CD4-positive, alpha-beta T cell treated with Interleukin-15 for 4 hours (primary cell): Measurements from ENCODE around the gene FCN1.

ENCODE experiments used
- DNase-seq: peaks from one replicate; pipeline ENCODE4 v3.0.0-alpha.2; 2020; ENCODE audit warnings: low spot score

Gene FCN1

DNA sequence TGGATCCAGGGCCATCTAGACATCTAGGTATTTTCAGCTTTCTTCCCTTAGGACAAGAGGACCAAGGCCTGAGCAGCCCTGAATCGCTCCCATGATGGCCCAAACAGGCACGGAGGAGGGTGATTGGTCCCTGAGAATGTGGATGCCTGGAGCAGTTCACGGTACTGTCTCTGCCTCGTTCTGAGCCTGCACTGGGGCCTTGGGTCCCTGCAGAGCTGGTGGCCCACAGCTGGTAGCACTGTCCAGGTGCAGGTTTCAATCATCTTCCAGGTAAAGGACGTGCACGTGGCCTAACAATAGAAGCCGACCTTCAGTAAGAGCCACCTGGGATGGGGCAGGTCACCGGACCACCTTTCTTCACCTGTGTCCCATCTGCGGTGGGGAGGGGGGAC is 19.4 kb upstream of the FCN1 start:
- DNase-seq: no peak

DNA sequence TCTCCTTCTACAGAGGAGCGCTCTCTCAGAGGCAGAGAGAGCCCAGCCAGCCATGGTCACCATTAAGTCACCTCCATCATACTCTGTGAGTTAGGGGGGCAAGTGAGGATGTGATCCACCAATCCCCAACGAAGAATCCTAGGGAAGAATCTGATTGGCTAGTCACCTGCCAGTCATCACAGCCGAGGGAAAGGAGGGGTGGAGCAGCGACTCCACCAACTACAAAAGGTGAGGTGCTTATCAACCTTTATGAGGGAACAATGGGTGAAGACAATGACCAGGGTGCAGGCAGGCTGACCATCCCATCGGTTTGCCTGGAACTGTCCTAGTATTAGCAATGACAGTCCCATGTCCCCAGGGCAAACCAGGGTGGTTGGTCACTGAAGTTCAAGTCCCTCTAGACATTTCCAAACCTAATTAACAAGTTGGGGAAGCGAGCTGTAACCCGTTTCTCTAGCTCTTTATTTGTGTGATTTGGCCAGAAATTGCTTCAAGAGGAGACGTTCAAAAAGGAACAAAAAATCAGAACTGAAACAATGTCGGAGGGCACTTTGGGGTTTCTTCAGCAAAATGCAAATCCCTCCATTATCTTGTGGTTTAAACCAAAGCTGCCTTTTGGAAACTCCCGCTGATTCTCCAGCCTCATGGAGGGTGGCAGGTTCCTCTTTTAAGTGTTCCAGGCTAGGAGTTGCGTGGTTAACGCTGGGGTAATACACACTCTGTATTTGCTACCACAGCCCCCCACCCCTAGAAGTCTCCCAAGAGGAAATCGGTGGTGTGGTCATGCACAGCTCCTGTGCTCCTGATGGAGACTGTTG is 18.8 kb upstream of the FCN1 start:
- no peak for DNase-seq

DNA sequence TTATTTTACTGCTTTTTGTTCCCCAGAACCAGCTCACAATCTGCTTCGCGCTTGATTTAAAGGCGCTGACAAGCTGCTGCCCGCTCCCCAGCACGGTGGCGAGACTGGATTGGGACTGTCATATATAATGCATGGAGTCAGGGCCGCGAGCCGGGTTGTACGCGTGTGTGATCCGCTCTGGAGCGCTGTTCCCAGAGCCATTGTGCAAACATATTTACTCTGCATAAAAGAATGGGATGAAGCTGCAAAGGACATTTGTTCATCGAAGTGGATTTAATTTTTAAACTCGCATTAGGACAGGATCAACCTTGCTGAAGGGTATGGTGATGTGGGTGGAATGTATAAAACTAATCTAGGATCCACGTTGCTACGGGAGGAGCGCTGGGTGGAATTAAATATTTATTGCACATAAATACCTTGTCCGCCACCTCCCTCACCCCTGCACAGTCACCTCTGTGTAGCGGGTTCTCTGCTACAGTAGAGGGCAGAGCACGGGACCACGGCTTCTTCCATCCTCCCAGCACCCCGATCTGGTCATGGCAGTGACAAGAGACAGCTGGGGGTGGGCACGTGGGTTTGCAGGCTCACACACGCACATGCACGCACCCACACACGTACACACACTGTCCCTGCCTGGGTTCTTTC is 18.1 kb upstream of the FCN1 start:
- no peak for DNase-seq

DNA sequence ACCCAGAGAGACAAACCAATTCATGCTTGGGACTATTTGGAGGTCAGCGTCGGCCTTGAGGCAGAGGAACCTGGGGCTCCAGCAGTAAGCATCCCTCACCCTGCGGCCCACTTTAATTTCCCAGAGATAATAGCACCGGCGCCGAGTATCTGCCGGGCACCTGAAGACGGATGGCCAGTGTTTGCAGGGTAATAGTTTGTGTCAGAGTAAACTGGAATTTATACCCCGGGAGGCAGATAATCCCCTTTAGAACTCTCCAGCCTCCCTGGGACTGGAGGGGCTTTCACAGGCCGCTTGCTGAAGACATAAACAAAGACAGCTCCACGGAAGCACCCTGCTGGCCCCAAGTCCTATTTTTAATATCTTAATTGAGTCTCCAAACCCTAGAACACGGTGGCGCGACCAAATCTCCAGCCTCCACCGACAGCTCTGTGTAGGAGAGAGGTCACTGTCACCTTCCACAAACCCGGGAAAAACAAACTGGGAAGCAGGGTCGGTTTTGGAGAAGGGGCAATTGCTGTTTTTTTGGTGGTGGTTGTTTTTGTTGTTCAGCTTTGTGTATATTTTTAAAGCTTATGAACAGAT is 17.4 kb upstream of the FCN1 start:
- DNase-seq: no peak

DNA sequence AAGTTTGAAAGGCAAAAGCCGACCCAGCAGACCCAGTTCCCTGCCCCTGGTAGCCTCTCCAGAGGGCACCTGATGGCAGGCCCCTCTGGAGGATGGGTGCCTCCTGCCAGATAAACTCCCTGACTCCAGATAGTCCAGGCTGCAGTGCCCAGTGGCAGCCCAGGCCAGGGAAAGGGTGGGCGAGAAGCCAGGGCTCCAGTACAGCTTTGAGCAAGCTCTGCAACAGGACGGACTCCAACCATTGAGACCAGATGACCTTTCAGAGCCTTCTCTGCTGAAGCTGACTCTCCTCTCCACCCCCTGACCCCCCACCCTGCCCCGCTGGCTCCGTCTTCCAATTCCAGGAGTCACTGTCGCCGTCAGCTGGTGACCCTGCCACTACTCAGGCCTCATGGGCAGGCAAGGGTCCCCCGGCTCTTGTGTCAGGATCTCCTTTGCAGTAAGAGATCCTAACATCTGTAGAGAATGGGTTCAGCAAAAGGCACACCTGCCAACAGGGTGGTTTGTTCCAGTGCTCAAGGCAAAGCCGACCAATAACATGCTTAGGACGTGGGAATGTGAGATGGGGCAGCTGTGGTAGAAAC is 15.5 kb upstream of the FCN1 start:
- no peak for DNase-seq

DNA sequence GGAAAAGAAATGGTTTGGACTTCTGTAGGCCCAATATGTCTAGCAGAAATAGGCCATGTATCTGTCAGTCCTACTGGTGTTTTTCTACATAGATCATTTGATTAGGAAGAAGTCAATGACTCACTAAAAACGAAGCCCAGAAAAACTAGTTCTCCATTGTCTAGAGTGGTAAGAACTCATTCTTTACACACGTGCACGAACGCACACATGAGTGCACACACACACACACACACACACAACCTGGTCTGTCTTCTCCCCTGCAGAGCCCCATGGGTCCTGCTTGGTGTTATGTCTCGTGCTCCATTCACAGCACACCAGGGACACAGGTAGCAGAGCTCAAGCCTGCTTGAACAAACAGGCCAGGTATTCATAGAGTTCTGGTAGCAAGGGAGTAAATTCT is 14.9 kb upstream of the FCN1 start:
- no peak for DNase-seq

DNA sequence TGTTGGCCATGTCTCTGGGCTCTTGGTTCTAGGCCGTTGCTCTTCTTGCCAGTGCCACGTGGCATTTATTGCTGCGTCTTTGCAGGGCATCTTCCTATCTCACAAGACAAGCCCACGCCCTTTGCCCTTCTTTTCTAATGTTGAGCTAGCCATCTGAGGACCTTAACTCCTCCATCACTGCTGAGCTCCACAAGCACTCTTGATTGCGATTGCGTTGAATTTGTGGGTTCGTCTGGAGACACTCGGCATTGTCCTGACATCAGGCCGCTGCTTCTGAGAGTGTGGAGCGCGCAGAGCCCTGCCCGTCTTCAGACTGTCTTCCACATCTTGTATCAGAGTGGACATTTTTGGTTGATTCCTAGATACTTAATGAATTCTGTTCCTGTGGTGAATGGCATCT is 14.5 kb upstream of the FCN1 start:
- DNase-seq: no peak

DNA sequence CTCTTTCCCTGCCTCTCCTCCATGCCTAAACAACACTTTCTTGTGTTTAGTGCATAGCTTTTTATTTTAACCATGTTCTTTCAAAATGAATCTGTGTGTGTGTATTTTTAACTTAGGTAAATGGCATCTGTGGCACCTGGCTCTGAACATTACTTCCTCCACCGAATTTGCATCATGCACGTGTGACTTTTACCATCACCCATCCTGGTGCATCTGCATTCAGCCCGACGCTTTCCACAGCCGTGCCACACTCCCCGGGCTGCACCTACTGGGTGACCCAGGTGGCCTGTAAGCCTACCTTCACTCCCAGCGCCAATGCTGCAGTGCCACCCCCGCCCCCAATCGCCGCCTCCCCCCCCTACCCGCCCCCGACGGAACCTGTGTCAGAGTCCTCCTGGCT is 12.7 kb upstream of the FCN1 start:
- DNase-seq: no peak

DNA sequence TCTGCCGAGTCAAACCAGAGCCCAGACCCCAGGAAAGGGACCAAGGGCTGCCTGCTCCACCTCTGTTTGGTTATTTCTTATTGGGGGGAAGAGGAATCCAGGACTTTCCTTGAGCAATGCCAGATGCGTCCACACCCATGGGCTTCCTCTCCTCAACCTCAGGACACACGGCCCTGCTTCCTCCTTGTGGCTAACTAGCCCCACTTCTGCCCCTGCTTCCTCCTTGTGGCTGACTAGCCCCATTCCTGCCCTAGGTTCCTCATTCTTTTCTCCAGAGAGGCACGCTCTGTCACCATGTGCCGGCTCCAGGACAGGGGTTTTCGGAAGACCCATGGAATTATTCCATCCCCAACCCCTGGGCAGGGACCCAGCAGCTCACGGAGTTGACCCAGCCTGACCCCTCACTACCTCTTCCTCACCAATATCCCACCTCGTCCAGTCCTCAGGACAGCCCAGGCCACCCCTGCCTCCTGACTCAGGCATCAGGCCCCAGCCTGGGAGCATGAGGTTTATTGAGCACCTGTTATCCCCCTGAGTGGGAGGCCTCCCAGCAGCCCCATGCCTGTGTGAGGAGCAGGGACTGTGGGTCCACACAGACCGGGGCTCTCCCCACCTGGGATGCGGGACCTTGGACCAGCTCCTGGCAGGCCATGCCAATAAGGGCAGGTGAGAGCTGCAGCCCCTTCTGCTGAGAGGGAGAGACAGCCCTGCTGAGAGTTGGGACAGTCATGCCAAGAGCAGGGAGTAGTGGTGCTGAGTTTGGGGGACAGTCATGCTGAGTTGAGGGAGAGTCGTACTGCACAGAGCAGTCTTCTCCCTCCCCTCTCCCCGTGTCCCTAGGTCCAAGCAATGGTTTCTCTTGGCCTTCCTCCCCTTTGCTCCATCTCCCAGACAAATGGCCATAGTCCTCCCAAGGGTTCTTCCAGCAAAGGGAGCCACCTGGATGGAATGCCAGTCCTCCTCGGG is 11.8 kb upstream of the FCN1 start:
- DNase-seq: no peak

DNA sequence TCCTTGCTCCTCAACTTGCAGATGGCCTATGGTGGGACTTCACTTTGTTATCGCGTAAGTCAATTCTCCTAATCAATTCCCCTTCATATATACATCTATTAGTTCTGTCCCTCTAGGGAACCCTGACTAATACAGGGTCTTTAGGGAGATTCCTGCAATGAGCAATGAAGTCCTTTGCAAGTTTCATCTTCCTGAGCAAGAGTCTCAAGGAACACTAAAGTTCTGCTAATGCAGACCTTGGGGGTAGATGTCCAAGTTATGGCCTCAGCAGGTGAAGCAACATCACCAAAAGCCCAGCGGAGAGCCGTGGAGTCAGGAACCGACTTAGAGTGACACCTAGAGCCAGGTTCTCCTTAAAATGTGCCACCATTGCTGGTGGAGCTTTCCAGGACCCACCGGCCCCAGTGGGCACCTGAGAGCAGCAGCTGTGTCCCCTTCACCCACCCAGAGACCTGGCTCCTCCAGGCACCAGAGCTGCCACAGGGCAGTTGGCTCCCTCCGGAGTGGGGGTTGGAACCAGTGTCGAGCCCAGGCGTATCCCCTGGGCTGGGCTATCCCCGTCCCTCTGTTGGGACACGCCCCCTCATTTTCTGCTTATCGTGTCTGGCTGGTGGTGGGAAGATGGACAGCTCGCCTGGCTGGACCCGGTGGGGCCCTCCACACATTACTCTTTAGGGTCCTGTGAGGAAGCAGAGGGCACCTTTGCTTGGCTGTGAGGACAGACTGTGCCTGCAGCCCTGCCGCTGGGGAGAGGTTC is 10.9 kb upstream of the FCN1 start:
- no peak for DNase-seq

DNA sequence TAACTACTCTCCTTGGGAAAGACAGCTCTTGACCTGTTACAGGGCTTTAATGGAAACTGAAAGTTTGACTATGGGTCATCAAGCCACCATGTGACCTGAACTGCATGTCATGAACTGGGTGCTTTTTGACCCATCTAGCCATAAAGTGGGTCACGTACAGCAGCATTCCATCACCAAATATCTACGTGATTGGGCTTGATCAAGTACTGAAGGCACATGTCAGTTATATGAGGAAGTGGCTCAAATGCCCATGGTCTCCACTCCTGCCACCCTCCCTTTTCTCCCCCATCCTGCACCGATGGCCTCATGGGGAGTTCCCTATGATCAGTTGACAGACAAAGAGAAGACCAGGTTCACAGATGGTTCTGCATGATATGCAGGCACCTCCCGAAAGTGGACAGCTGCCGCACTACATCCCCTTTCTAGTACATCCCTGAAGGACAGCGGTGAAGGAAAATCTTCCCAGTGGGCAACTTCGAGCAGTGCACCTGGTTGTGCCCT is 7.3 kb upstream of the FCN1 start:
- DNase-seq: no peak

DNA sequence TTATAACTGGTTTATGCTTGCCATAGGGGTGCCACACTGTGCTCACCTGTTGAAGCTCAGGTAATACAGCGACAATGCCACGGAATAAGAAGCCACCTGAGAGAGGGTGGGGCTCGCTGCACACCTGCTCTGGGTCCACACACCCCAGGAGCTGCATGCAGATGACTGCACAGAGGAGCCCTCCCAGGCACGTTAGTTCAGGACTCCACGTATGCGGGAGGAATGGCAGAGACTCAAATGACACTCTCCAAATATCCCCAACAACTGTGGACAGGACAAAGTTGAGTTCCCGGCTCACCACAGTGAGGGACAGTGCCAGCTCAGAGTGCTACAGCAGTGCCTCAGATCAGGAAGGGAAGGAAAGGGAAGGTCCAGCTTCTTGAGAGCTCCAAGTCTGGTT is 5.8 kb upstream of the FCN1 start:
- no peak for DNase-seq

DNA sequence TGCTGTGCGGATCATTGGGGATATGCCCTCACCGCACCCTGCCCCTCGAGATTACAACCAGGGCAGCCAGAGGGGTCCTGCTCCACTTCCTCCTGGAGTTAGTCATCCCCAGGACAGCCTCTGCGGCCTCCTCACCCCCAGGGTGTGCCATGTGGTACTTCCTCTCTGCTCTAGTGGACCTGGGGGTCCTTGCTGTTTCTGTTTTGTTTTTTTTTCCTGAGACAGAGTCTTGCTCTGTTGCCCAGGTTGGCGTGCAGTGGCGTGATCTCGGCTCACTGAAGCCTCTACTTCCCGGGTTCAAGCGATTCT is 5.2 kb upstream of the FCN1 start:
- DNase-seq: no peak

DNA sequence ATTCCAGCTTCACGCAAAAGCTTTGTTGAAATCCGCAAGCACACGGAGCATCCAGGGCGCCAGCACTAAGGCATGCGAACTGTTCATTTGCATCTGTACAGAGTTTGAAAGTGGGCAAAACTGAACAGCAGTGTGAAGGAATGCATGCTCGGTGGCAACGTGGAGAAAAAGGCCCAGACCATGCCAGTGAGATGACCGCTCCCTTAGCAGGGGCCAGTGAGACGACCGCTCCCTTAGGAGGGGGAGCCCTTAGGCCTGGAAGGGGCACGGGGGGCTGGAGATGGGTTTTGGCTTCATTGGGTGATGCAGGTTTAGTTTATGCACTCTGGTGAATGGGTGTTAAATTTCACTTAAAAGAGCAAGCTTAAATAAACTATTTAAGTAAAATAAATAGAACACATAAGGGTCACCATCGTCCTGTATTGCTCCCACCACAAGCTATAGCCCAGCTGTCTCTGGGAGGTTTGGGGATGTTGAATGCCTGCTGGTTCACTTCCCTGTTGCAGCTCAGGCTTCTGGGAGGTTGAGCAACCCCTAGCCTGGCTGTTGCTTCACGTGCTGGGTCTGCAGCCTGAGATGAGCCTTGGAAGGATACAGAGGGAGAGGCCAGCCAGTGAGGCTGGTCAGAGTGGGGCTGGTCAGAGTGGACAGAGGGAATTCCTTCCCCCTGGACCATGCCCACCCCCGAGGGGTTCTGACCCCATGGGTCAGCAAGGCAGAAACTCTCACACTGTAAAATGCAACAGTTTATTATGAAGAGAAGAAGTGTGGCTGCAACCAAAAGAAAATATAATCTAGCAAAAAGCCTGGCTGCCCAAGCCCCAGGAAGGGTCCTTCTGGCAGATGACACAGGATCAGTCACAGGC is 4.6 kb upstream of the FCN1 start:
- no peak for DNase-seq

DNA sequence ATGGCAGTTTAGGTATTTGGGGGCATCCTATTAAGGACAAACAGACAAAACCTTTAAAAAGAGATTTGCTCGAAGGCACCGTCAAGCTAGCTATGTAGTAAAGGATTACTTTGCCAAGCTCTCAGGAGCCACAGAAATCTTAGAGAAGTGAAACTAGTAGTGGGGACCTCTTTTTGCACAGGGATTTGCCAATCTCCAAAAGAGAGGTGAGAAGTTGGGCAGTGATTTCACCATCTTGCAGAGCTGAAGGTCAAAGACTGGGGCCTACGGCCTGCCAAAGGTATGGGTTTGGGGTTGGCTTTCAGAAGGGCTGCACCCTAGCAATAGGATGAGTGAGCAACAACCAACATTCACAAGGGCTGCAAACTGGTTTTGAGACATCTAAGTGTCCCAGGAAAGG is 1.6 kb upstream of the FCN1 start:
- DNase-seq: no peak

DNA sequence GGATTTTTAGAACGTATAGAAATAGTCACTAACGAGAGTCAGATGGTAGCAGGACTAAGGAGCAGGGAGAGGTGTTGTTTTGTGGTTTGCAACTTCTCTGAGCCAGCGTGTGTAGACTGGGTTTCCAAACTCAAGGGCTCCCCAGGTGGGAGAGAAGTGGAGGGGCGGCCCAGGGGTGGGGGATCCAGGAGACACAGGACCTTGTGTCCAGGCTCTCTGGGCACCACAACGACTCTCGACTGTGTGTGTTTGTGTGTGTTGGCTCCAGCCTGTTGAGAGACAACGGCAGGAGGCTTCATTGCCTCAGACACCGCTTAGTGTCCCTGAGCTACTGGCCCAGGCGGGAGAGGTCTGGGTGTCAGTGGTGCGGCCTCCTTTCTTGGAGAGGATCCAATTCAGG is 934 bp upstream of the FCN1 start:
- no peak for DNase-seq

DNA sequence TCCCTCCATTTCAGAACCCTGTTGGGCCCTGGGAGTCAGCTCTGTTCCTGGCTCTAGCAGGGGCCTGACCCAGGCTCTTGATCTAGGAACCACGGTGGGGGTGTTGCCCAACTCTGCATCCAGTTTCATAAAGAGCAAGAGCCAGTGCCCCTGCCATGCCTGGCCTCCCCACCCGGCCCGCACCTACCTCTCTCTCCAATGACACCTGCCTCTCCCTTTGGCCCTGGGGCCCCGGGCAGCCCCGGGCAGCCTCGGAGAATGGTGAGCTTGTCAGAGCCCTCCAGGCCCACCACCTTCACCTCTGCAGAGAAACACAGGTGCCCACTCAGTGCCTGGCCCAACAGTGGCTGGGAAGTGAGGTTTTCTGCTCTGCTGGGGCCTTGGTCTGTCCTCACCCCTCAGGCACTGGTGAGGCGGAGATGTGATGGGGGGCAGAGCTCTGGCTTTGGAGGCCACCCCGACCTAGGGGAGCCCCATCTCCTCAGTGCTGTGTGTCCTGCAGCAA is 1.5 kb downstream of the FCN1 start:
- no peak for DNase-seq

DNA sequence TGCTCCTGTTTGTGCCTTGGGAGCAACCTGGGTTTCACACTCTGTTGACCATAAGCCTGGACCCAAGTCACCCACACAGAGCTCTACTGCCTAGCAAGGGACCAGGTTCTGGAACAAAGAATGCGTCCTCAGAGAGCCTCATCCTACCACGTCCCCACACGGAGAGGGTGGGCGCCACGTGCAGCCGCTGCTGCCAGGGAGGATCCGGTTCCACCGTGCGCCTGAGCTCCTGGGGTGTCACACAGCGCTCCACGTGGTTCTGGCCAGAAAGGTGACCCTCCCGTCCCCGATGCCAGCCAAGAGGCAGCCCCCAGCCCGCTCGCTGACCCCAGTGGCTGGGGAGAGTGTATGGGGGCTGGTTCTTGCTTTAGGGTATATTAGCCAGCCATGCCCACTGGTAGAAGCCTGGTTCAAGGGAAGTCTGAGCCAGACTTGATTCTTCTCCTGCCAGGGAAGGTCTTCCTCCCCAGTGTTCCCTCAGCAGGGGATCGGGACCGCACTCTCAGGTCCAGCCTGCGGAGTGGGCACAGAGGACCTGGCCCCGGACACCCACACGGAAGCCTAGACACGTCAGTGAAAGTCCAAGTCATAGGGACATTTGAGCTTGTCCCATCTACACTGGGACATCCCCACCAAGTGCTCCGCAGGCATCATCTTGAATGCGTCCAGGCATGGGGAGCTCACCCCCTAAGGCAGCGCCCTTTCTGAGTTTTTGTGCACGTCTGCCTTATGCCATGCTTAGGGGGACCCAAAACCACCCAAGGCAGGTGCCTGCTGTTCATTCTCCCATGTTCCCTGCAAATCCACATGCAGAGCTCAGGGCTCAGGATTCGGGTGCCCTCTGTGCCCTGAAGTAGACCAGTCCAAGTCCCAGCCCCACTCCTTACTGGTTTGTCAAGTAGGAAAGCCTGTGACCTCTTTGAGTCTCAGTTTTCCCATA is 2.4 kb downstream of the FCN1 start:
- DNase-seq: no peak

DNA sequence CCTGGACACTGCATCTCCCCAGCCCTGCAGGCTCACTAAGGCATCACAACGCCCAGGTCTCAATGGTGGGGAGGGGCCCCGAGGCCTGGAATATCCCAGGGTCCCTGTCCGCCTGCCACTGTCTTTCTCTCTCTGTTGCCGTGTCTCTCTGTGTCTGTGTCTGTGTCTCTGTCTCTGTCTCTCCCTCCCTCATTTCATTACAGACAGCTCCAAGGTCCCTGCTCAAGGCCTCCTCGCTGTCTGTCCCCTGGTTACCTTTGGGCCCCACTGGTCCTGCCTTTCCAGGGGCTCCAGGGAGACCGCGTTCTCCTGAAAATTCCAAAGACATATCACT is 3.2 kb downstream of the FCN1 start:
- DNase-seq: no peak
